IPS DF 6.9 (cell line): ENCODE measurements around the gene CYP3A7.
"Not testable (repeated sequence)": the region's sequence is repeated elsewhere in the genome, so short reads cannot be mapped to it uniquely, and the experiment has no call there.

Source experiments
- DNase-seq: peaks from one replicate; pipeline ENCODE4 v3.0.0-alpha.2; 2013; ENCODE audit warnings: low read depth, low spot score
- H3K27ac ChIP-seq: one replicate; pipeline ENCODE4 v1.5.1; 2013; ENCODE audit warnings: low read length, control low read depth
- H3K27me3 ChIP-seq: 2 replicates; pipeline ENCODE4 v1.6.1; 2013; ENCODE audit warnings: mild to moderate bottlenecking, low read length; ENCODE audit not compliant: control insufficient read depth, insufficient read depth
- H3K36me3 ChIP-seq: 2 replicates; pipeline ENCODE4 v1.6.1; 2013; ENCODE audit warnings: low read length; ENCODE audit not compliant: control insufficient read depth, insufficient read depth
- H3K4me1 ChIP-seq: 2 replicates; pipeline ENCODE4 v1.6.1; 2013; ENCODE audit warnings: low read length; ENCODE audit not compliant: control insufficient read depth, insufficient read depth
- H3K4me3 ChIP-seq: 2 replicates; pipeline ENCODE4 v1.5.1; 2013; ENCODE audit warnings: mild to moderate bottlenecking, low read length
- H3K9me3 ChIP-seq: 2 replicates; pipeline ENCODE4 v1.6.1; 2013; ENCODE audit warnings: low read length, inconsistent platforms; ENCODE audit not compliant: control insufficient read depth, insufficient read depth
- WGBS: extraction: QIAGEN DNeasy Blood & Tissue Kit; methylation state at CpG from one replicate; pipeline ENCODE4 v1.1.7; 2013; ENCODE audit warnings: mixed read lengths, missing lambda C conversion rate; ENCODE audit not compliant: insufficient read length, insufficient coverage; 5-methylcytosine and 5-hydroxymethylcytosine counted together

The CYP3A7 gene

DNA sequence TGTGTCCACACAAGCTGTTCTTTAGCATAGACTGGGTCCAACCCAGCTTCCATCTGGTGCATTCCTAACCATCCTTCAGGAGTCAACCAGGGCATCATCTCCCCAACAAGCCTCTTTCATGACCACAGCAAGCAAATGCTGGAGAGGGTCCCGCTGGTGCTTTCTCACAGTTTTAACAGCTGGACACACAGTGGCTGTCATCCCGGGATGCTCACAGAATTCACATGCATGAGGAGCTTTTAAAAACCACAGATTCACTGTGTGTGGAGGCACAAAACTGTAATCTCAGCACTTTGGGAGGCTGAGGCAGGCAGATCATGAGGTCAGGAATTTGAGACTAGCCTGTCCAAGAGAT is 6.4 kb upstream of the CYP3A7 start:
- no peaks in the 10 kb centered on the region for H3K9me3 ChIP-seq
- no peaks in the 10 kb centered on the region for H3K27me3 ChIP-seq
- no peak overlapping the region for H3K4me3 ChIP-seq
- no peaks in the 10 kb centered on the region for H3K4me1 ChIP-seq
- no peaks in the 10 kb centered on the region for H3K36me3 ChIP-seq
- no peak overlapping the region for H3K27ac ChIP-seq
- WGBS: no CpG with 5 or more reads among the region's 2 CpGs
- no peak for DNase-seq

DNA sequence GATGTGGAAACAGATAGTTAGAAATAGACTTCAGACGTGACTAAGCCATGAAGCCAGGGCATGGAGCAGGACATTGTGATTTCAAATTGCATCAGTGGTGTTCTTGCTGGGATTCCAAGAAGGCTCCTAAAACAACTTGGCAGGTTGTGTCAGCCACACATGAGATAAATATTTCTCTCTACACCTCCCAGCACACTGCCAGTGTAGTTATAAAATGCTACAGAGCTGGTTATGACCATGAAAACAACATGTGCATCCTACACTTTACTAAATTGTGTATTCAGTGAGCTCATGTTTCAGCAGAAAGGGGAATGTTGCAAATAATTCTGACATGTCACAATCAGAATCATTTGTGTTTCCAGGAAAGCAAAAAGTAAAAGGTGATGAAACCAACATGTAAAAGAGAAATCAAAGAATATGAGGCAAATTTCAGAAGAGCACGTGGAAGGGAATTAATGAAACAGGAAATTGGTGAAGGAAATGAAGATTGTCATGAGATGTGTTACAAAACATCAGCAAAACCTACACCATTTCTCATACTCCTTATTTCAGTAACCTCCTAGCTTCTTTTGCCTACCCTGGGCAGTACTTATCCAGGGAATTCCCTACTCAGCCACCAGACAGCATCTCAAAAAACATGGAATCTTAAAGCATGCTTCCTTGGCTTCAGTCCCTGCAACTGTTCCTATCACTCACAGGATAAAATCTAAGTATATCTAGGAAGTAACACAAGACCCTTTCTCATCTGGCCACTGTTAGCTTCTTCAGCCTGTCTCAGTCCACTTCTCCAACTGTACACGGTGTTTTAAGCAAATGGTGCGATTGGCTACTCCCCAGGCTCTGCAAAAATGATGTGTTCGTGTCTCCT is 5.8 kb upstream of the CYP3A7 start:
- H3K27me3 ChIP-seq: no peaks in the 10 kb centered on the region

DNA sequence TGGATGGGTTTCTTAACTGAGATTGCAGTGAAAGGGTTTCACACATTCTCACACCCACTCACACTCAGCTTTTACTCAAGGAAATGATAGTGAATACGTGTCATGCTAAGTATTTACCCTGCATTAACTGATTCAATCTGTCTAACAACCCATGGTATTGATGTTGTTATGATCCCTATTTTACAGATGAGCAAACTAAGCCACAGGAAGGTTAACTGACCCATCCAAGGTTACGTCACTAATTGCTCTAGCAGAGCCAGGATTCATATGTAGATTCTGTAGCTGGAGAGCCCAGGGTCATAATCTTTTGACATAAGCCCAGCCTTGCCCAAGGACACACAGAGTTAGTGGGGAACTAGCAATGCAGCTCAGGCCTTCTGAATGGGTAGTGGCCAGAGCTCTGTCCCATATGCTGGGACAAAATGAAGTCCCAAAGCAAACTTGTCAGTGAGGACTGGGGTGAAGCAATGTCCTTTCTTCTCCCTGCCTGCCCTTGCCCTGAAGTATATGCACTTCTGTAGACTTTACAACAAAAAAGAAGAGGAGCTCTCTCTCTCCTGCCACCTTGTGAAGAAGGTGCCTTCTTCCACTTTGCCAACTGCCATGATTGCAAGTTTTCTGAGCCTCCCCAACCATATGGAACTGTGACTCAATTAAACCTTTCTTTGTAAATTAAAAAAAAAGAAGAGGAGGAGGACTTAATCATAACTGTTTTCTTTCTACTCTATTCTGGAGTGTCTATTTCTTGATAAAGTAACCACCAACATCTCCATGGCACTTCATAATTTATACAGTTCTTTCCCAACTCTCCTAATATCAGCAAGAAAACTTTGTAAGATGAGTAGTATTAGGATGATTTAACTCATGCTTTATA is 4.9 kb upstream of the CYP3A7 start:
- DNase-seq: no peak
- no peaks in the 10 kb centered on the region for H3K36me3 ChIP-seq
- no peaks in the 10 kb centered on the region for H3K4me1 ChIP-seq
- WGBS: no CpG with 5 or more reads among the region's 2 CpGs
- no peak overlapping the region for H3K27ac ChIP-seq
- H3K27me3 ChIP-seq: no peaks in the 10 kb centered on the region
- H3K4me3 ChIP-seq: no peak overlapping the region
- H3K9me3 ChIP-seq: no peaks in the 10 kb centered on the region

More for the DNA sequence above, 5.8 kb upstream of the CYP3A7 start:
- Histone ChIP-seq H3K4me3 (no peak overlapping the region), H3K4me1 (no peaks in the 10 kb centered on the region), H3K27ac (no peak overlapping the region), H3K36me3 (no peaks in the 10 kb centered on the region), H3K9me3 (no peaks in the 10 kb centered on the region)
- no CpG with 5 or more reads among the region's 5 CpGs for WGBS
- DNase-seq: no peak

DNA sequence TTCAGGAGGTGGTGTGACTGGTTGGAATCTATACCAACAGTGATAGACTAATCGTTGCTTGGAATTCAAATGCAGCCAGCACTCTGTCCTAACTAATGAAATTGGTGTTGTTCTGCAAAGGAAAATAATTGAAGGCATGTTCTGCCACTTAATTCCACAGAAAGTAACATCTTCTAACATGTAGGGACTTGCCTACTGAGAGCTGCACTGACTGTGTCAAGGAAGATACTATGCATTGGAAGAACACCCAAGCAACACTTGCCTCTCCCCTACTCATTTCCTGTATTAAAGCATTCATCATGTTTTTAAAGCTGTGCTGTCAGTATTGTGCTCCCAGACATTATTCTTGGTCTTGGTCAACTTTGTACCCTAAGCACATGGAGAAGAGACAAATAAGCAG is 2.7 kb upstream of the CYP3A7 start:
- Histone ChIP-seq H3K27ac (no peak overlapping the region), H3K9me3 (no peaks in the 10 kb centered on the region), H3K4me1 (no peaks in the 10 kb centered on the region), H3K27me3 (no peaks in the 10 kb centered on the region), H3K4me3 (no peak overlapping the region), H3K36me3 (no peaks in the 10 kb centered on the region)
- DNase-seq: no peak
- WGBS: no CpG with 5 or more reads among the region's 1 CpG

DNA sequence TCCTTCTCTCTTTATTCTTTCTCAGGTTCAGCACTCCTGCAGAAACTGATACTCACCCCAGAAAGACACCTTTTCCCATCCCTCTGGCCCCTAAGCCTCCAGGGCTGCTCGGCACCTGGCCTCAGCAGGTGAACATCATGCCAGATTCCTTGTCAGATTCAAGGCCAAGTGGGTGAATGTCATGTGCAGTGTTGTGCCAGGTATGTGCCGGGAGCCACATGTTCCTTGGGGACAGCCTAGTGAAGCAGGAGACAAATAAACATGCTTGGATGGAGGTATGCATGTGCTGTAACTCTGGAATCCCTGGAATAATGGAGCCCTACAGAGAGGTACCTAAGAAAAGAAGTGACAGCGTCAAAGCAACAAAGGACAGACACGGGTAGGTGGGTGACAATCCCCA is 1.7 kb upstream of the CYP3A7 start:
- no CpG with 5 or more reads among the region's 4 CpGs for WGBS
- H3K4me3 ChIP-seq, H3K27me3 ChIP-seq, H3K27ac ChIP-seq, H3K9me3 ChIP-seq, H3K4me1 ChIP-seq, DNase-seq, H3K36me3 ChIP-seq: not testable (repeated sequence)

DNA sequence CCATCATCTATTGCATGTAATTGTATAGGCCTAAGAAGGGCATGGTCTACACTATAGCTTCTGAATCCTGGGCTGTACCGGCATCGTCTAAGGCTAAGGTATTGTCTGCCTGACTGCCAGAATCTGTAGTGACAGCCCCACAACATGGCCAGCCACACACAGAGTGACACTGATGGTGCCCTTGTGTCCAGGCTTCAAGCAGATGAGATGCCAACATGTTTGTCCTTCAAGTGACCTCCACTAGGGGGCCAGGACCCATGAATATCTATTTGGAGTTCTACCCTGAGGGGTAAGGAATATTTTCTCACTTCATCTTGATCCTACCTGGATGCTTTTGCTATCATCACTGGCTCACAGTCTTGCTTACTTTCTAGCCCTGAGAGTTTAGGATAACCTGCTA is 1.5 kb downstream of the CYP3A7 start:
- Histone ChIP-seq H3K4me1 (no peaks in the 10 kb centered on the region), H3K4me3 (no peak overlapping the region), H3K9me3 (no peaks in the 10 kb centered on the region), H3K27ac (no peak overlapping the region), H3K27me3 (no peaks in the 10 kb centered on the region), H3K36me3 (no peaks in the 10 kb centered on the region)
- DNase-seq: peak; percentile 4
- WGBS: no CpG with 5 or more reads among the region's 2 CpGs

DNA sequence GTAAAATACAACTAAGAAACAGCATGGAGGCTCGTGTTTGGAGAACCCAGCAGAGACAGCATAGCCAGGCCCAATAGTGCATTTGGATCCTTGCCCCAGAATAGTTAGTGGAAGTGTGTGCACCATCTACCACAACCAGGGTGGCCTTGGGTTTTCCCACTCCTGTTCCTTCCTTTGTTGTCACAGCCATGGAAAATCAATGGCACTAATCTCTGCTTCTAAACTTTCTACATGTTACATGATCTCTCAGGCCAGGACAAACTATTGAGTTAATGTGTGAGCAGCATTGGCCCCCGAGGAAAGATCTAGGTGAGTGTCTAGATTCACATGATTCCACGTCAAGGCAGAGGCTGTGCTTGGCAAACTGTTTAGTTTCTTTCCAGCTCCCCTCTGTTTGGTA is 2.0 kb downstream of the CYP3A7 start:
- Histone ChIP-seq H3K4me1 (no peaks in the 10 kb centered on the region), H3K4me3 (no peak overlapping the region), H3K36me3 (no peaks in the 10 kb centered on the region), H3K27me3 (no peaks in the 10 kb centered on the region), H3K27ac (no peak overlapping the region), H3K9me3 (no peaks in the 10 kb centered on the region)
- no CpG with 5 or more reads among the region's 3 CpGs for WGBS
- no peak for DNase-seq

DNA sequence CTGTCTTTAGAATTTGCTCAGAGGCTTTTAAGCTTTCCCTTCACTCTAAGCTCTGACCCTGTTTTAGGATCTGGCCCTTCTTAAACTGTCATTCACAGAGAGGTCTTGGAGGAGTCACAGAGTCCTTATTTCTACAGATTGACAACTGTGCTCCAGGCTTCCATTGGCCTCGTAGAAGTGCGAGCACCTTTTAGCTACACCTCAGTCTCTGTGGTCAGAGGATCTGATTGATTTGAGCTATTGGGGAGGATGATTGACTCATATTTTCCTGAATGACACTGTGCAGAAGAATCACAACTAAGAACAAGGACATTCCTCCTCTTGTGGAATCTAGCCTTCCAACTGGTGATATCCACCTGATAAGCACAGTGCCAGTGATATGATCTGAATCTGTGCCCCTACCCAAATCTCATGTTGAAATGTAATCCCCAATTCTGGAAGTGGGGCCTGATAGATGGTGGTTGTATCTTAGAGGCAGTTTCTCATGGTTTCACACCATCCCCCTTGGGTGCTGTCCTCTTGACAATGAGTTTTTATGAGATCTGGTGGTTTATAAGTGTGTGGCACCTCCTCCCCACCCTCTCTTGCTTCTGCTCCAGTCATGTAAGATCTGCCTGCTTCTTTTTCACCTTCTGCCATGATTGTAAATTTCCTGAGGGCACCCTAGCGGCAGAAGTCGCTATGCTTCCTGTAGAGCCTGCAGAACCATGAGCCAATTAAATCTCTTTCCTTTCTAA is 3.2 kb downstream of the CYP3A7 start:
- no peaks in the 10 kb centered on the region for H3K27me3 ChIP-seq
- no CpG with 5 or more reads among the region's 4 CpGs for WGBS
- no peaks in the 10 kb centered on the region for H3K4me1 ChIP-seq
- no peak for DNase-seq
- no peak overlapping the region for H3K4me3 ChIP-seq
- H3K9me3 ChIP-seq: no peaks in the 10 kb centered on the region
- no peak overlapping the region for H3K27ac ChIP-seq
- no peaks in the 10 kb centered on the region for H3K36me3 ChIP-seq

DNA sequence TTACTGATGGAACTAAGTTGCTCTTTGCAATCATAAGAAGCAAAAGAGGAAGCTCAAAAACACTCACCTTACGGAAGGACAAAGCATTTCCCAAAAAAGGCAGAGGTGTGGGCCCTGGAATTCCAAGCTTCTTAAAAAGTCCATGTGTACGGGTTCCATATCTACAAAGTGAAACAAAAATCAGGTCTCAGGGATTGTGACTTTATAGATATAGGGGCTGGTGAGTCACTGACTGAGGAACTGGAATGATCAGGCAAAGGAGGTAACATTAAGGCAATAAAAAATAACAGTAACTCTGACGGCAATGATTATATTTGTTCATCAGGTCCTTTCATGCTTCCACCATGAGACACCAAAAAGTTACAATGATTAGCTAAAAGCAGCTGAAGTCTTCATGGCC is 4.0 kb downstream of the CYP3A7 start:
- no peaks in the 10 kb centered on the region for H3K27me3 ChIP-seq
- no peak overlapping the region for H3K4me3 ChIP-seq
- no peaks in the 10 kb centered on the region for H3K9me3 ChIP-seq
- no peaks in the 10 kb centered on the region for H3K4me1 ChIP-seq
- WGBS: no CpG with 5 or more reads among the region's 3 CpGs
- H3K36me3 ChIP-seq: no peaks in the 10 kb centered on the region
- no peak overlapping the region for H3K27ac ChIP-seq
- no peak for DNase-seq

DNA sequence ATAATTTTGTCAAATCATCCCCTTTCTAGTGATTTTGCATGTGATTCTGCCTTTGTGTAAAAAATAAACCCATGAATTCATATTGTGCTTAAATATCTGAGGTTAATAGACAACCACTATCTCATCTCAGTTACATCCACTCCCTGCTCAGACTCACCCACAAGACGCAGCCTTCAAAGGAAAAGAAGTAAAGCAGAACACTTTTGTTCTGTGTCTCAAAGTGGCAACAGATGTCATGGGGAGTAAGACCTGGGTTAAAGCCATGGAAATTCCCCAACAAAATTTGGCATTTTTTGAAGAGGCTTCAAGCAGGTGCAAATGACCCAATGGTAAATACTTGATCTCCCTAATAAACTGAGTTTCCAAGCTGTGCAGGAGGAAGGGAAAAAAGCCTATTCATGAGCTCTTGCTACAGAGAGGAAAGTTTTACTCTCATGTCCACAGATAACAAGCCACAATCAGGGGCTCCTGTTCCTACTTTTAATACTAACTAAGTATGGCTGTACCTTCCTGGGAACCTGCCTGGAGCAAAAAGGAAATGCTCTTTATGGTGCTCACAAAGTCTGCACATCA is 4.7 kb downstream of the CYP3A7 start:
- no peaks in the 10 kb centered on the region for H3K9me3 ChIP-seq
- no CpG with 5 or more reads among the region's 1 CpG for WGBS
- H3K27me3 ChIP-seq: no peaks in the 10 kb centered on the region
- H3K36me3 ChIP-seq: no peaks in the 10 kb centered on the region
- H3K4me3 ChIP-seq: no peak overlapping the region
- no peak for DNase-seq
- no peaks in the 10 kb centered on the region for H3K4me1 ChIP-seq
- no peak overlapping the region for H3K27ac ChIP-seq
